Nephron progenitor cell (in vitro differentiated cells): Measurements from ENCODE around the gene FTSJ1.
"Not testable (repeated sequence)": the region's sequence is repeated elsewhere in the genome, so short reads cannot be mapped to it uniquely, and the experiment has no call there.

ENCODE experiments used
- DNase-seq: peaks from one replicate; pipeline ENCODE4 v3.0.0; 2021
- H3K27ac Mint-ChIP-seq: 2 replicates; pipeline ENCODE4 v1.8.0; 2021; ENCODE audit warnings: mild to moderate bottlenecking, moderate library complexity, mixed read lengths
- H3K27me3 Mint-ChIP-seq: 2 replicates; pipeline ENCODE4 v1.8.0; 2021; ENCODE audit warnings: mild to moderate bottlenecking, low read depth, mixed read lengths; ENCODE audit not compliant: poor library complexity
- H3K36me3 Mint-ChIP-seq: 2 replicates; pipeline ENCODE4 v1.8.0; 2021; ENCODE audit warnings: low read depth, mixed read lengths
- H3K4me1 Mint-ChIP-seq: 2 replicates; pipeline ENCODE4 v1.8.0; 2021; ENCODE audit warnings: mixed read lengths
- H3K4me3 Mint-ChIP-seq: 2 replicates; pipeline ENCODE4 v1.8.0; 2021; ENCODE audit warnings: mild to moderate bottlenecking, moderate library complexity, mixed read lengths
- H3K9me3 Mint-ChIP-seq: 2 replicates; pipeline ENCODE4 v1.8.0; 2021; ENCODE audit warnings: mild to moderate bottlenecking, moderate library complexity, mixed read lengths
- TF ChIP-seq, protein P1 (sequence below): fragments of 200-600 bp; sonication (generic); IDR thresholded peaks from 2 replicates; pipeline ENCODE4 v1.5.0; 2021; ENCODE audit warnings: antibody characterized with exemption

The FTSJ1 gene

DNA sequence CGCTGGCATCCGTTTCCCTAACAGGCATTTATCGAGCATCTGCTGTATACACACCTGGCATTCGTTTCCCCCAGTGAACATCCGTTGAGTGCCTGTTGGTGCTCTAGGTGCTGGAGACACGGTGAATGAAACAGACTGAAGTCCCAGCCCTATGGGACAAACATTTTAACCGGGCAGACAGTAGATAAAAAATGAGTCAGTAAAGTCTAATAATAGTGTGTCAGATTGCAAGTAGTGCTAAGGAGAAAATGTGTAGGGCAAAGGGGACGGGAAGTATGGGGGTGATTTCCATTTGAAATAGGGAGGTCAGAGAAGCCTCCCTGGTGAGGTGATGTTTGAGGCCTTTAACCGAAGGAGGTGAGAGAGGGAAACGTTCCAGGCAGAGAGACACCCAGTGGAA is 40.3 kb downstream of the FTSJ1 start:
- peaks cover 62% of the 10 kb centered on the region for H3K9me3 Mint-ChIP-seq
- H3K4me3 Mint-ChIP-seq = no peak overlapping the region
- DNase-seq = no peak
- peaks cover 10% of the 10 kb centered on the region for H3K36me3 Mint-ChIP-seq
- H3K4me1 Mint-ChIP-seq = peaks cover 12% of the 10 kb centered on the region
- H3K27ac Mint-ChIP-seq = no peak overlapping the region
- H3K27me3 Mint-ChIP-seq = peaks cover 7% of the 10 kb centered on the region
- TF ChIP-seq, protein P1, sequence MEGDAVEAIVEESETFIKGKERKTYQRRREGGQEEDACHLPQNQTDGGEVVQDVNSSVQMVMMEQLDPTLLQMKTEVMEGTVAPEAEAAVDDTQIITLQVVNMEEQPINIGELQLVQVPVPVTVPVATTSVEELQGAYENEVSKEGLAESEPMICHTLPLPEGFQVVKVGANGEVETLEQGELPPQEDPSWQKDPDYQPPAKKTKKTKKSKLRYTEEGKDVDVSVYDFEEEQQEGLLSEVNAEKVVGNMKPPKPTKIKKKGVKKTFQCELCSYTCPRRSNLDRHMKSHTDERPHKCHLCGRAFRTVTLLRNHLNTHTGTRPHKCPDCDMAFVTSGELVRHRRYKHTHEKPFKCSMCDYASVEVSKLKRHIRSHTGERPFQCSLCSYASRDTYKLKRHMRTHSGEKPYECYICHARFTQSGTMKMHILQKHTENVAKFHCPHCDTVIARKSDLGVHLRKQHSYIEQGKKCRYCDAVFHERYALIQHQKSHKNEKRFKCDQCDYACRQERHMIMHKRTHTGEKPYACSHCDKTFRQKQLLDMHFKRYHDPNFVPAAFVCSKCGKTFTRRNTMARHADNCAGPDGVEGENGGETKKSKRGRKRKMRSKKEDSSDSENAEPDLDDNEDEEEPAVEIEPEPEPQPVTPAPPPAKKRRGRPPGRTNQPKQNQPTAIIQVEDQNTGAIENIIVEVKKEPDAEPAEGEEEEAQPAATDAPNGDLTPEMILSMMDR = no peak

DNA sequence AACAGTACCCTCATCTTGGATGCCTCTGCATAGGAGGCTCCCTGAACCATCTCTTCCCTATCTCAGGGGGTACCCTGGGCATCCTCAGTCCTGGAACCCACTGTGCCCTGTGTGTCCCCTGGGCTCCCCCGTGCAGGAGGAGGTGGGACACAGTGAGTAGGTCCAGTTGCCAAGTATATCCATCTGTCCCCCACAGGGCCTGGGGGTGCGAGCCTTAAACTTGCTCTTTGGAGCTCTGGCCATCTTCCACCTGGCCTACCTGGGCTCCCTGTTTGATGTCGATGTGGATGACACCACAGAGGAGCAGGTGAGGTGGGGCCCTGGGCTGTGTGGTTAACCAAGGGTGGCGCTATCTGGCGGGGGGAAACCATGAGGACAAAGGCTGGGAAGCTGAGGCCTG is 41.0 kb downstream of the FTSJ1 start:
- no peak overlapping the region for H3K27ac Mint-ChIP-seq
- DNase-seq = no peak
- H3K4me3 Mint-ChIP-seq = no peak overlapping the region
- TF ChIP-seq, protein P1 = no peak
- peaks cover 10% of the 10 kb centered on the region for H3K36me3 Mint-ChIP-seq
- H3K4me1 Mint-ChIP-seq = peaks cover 14% of the 10 kb centered on the region
- peaks cover 7% of the 10 kb centered on the region for H3K27me3 Mint-ChIP-seq
- peaks cover 60% of the 10 kb centered on the region for H3K9me3 Mint-ChIP-seq

DNA sequence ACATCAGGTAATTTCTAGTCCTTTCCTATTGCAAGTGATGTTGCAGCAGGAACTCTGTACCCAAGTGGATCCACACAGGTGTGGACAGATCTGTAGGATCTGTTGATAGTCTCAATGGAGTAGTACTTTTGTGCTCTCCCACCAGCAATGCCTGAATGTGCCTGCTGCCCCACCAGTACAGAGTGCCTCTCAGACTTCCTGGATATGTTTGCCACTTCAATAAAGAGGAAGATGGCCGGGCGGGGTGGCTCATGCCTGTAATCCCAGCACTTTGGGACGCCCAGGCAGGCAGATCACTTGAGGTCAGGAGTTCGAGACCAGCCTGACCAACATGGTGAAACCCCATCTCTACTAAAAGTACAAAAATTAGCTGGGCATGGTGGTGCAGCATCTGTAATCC is 43.5 kb downstream of the FTSJ1 start:
- Mint-ChIP-seq H3K9me3 (peaks cover 56% of the 10 kb centered on the region), H3K4me1 (peaks cover 15% of the 10 kb centered on the region)
- H3K4me3 Mint-ChIP-seq, DNase-seq, H3K36me3 Mint-ChIP-seq, H3K27ac Mint-ChIP-seq, H3K27me3 Mint-ChIP-seq: not testable (repeated sequence)

DNA sequence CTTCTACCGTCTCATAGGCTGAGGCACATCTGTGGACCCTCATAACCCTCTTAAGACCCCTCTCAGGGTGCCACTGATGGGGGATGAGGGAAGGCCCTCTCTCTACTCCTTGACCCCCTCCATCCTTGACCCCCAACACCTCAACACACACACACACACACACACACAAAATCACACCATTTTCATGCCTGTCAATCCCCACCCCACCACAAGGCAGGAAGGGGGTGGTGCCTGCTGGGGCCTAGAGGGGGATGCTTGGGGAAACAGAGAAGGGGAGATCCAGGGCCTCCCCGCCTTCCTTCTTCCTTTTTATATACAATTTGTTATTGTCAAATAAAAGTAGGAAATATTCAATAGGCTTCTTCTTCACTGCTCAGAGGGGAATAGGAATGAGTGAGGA is 44.5 kb downstream of the FTSJ1 start:
- H3K36me3 Mint-ChIP-seq = peaks cover 8% of the 10 kb centered on the region
- TF ChIP-seq, protein P1 = no peak
- no peak for DNase-seq
- H3K4me3 Mint-ChIP-seq = peak overlapping the region; percentile 91
- H3K27me3 Mint-ChIP-seq = peaks cover under 1% of the 10 kb centered on the region
- peaks cover 46% of the 10 kb centered on the region for H3K9me3 Mint-ChIP-seq
- H3K27ac Mint-ChIP-seq = no peak overlapping the region
- peaks cover 15% of the 10 kb centered on the region for H3K4me1 Mint-ChIP-seq

DNA sequence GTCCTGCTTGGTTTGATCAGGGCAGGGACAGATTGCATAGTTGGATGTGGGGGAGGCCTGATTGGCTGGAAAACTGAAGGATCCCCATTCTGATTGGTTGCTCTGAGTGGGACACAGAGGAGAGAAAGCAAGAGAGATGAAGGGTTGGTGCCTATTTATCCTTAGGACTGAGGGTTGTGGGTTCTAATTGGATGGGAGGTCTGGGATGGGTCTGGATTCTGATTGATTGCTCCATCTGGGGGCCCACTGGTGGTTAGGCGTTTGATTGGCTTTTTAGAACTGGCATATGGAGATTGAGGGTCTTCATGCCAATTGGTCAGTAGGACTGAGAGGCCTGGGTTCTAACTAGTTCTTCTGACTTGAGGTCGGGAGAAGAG is 45.0 kb downstream of the FTSJ1 start:
- peaks cover 15% of the 10 kb centered on the region for H3K4me1 Mint-ChIP-seq
- H3K27ac Mint-ChIP-seq = peak overlapping the region; percentile 33
- H3K36me3 Mint-ChIP-seq = peaks cover 8% of the 10 kb centered on the region
- H3K9me3 Mint-ChIP-seq = peaks cover 44% of the 10 kb centered on the region
- DNase-seq = no peak
- H3K4me3 Mint-ChIP-seq = peak overlapping the region; percentile 91
- TF ChIP-seq, protein P1 = no peak
- no peaks in the 10 kb centered on the region for H3K27me3 Mint-ChIP-seq

DNA sequence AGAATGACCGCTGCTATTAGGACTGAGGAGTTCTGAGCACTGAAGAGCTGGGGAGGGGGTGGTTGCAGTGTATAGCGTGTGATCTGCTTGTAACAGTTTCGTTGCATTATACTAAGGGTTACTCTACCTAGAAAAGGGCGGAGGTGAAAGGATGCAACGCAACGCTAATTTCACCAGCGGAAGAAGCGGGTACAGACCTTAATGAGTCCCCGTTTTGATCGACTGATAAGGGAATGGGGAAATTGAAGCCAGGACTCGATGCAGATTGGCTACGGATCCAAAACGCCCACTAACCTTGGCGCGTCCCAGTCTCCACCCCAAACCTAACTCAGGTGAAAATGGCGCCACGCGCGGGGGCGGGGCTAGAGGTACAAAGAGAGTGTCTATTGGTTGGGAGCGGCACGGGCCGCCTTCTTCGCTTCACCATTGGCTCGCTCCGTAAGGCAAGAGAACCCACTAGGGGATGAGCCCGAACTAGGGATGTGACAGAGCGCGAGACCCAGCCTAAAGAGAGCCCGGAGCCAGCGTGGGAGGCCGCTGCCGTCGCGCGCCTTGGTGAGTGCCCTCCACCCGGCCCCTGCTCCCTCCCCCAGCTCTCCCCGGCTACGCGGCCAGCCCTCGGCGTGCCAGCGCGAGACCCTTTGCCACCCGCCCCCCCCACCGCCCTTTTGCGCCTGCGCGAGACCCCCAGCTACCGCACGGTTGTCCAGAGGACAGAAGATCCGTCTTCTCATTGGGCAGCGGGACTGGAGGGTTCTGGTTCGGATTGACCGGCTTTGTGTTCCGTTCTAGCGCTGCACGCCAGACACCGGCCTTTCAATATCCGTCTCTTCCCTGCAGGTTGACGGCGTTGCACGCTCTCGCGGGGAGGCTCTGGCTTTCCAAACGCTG is 45.6 kb downstream of the FTSJ1 start, which contains the start of gene EBP:
Gene EBP (plus strand): TSS at position 456 of the 891 bp plus-strand sequence. CDS start 1,964 bp downstream, outside the sequence.
- H3K9me3 Mint-ChIP-seq = peaks cover 41% of the 10 kb centered on the region
- H3K27ac Mint-ChIP-seq = peak within 1 kb of the TSS; percentile 95
- H3K4me3 Mint-ChIP-seq = peak within 1 kb of the TSS; percentile 91
- H3K36me3 Mint-ChIP-seq = peaks cover 13% of the 10 kb centered on the region
- TF ChIP-seq, protein P1 = no peak
- DNase-seq = peak; percentile 84
- no peaks in the 10 kb centered on the region for H3K27me3 Mint-ChIP-seq
- peaks cover 15% of the 10 kb centered on the region for H3K4me1 Mint-ChIP-seq
